ENCODE data around the gene LPP.

Gene LPP

DNA sequence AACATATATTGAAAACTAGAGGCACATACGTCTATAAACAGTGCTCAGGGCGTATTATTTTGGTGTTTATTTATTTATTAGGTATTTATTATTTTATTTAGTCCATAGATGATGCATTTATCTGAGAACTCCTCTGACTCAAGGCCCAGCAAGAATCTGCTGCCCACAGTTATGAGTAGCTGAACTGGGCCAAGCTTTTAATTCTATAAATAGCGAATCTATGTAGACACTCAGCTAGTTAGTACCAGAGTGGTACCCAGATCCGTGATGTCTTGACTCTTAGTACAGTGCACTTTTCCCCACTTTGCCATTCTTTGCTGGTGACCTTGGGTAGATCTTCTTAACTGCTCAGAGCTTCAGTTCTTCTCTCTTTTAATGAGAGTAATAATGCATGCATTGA, 647.4 kb downstream of the LPP start:
- peaks cover 24% of the 10 kb centered on the region for H3K4me1 ChIP-seq (ENCODE audit: control insufficient read depth, insufficient read depth, low read length)
- no peak overlapping the region for H3K4me3 ChIP-seq (ENCODE audit: low read length)
- peaks cover 1% of the 10 kb centered on the region for H3K9me3 ChIP-seq (ENCODE audit: control insufficient read depth, low read length)
- no peaks in the 10 kb centered on the region for H3K27me3 ChIP-seq (replicated peaks; ENCODE audit: control insufficient read depth, insufficient read depth, low read length)
- DNase-seq (ENCODE audit: low read depth) = no peak
- no peaks in the 10 kb centered on the region for H3K36me3 ChIP-seq (ENCODE audit: control insufficient read depth, insufficient read depth, low read length, severe bottlenecking)
- no peak overlapping the region for H3K9ac ChIP-seq (ENCODE audit: low read length)

DNA sequence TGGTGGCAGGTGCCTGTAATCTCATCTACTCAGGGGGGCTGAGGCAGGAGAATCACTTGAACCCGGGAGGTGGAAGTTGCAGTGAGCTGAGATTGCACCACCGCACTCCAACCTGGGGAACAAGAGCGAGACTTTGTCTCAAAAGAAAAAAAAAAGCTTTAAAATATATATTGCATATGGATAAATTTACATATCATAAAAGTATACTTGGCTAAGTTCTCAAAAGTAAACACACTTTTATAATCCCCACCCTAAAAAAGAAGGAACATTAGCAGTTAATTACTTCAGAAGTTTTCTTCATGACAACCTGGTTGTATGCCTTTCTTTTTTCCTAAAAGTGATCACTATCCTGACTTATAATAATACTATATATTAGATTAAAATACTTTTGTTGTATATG, 648.7 kb downstream of the LPP start:
- no peak for DNase-seq (ENCODE audit: low read depth)
- Histone ChIP-seq H3K36me3 (ENCODE audit: control insufficient read depth, insufficient read depth, low read length, severe bottlenecking) (no peaks in the 10 kb centered on the region), H3K4me1 (ENCODE audit: control insufficient read depth, insufficient read depth, low read length) (peaks cover 12% of the 10 kb centered on the region), H3K4me3 (ENCODE audit: low read length) (no peak overlapping the region), H3K27me3 (replicated peaks; ENCODE audit: control insufficient read depth, insufficient read depth, low read length) (no peaks in the 10 kb centered on the region), H3K9ac (ENCODE audit: low read length) (no peak overlapping the region), H3K9me3 (ENCODE audit: control insufficient read depth, low read length) (peaks cover 14% of the 10 kb centered on the region)

DNA sequence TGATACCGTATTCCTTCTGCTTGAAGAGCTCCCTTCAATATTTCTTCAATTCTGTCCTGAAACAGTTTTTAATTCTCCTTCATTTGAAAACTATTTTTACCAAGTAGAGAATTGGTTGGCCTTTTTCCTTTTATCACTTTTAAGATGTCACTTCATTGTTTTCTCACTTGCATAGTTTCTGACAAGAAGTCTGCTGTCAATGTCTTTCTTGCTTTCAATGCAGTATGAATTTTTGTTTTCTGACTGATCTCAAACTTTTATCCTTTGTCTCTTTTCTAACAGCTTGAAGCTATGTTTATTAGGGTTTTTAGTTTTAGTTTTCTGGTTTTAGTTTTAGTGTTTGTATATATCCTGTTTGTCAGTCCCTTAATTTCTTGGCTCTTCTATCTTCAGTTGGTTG, 653.0 kb downstream of the LPP start:
- Histone ChIP-seq H3K9ac (ENCODE audit: low read length) (no peak overlapping the region), H3K27me3 (replicated peaks; ENCODE audit: control insufficient read depth, insufficient read depth, low read length) (no peaks in the 10 kb centered on the region), H3K36me3 (ENCODE audit: control insufficient read depth, insufficient read depth, low read length, severe bottlenecking) (no peaks in the 10 kb centered on the region), H3K4me1 (ENCODE audit: control insufficient read depth, insufficient read depth, low read length) (no peaks in the 10 kb centered on the region), H3K9me3 (ENCODE audit: control insufficient read depth, low read length) (peaks cover 29% of the 10 kb centered on the region), H3K4me3 (ENCODE audit: low read length) (peak overlapping the region; percentile 53)
- peak; percentile 26 for DNase-seq (ENCODE audit: low read depth)

DNA sequence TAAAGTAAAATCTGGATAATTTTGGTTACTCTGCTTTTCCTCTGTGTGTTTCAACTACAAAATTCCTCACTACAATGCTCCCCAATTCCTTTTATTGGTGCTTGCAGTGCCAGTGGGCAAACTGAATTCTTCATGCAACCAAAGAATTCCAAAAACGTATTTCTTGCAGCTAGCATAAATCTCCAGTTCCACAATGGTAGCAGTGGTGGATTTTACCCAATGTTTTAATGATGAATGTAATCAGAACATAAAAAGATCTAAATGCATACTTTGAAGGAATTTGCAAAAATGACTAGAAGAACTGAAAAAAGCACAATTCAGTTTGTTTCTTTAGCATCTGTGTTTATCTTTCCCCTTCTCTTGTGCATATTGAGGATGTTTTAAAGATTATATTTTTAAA, 658.2 kb downstream of the LPP start:
- DNase-seq (ENCODE audit: low read depth) = peak; percentile 15
- H3K4me3 ChIP-seq (ENCODE audit: low read length) = no peak overlapping the region
- peaks cover 19% of the 10 kb centered on the region for H3K9me3 ChIP-seq (ENCODE audit: control insufficient read depth, low read length)
- H3K4me1 ChIP-seq (ENCODE audit: control insufficient read depth, insufficient read depth, low read length) = no peaks in the 10 kb centered on the region
- no peaks in the 10 kb centered on the region for H3K36me3 ChIP-seq (ENCODE audit: control insufficient read depth, insufficient read depth, low read length, severe bottlenecking)
- no peak overlapping the region for H3K9ac ChIP-seq (ENCODE audit: low read length)
- no peaks in the 10 kb centered on the region for H3K27me3 ChIP-seq (replicated peaks; ENCODE audit: control insufficient read depth, insufficient read depth, low read length)

DNA sequence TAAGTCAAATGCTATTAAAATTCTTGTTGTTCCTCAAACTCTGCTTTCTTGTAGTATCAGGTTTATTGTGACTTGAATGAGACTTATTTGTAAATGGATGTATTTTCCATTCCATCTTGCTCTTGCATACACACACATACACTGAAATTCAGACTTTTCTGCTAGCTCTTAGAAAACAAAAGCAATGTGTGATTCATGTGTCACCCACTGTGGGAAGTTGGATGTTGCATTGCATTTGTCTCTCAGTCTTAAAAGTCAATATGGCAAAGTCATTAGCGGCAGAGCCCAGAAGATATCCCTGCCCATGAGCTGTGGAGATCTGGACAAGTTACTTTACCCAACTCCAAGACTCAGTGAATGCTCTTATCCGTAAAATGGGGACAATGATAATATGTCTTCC, 660.6 kb downstream of the LPP start:
- Histone ChIP-seq H3K36me3 (ENCODE audit: control insufficient read depth, insufficient read depth, low read length, severe bottlenecking) (no peaks in the 10 kb centered on the region), H3K4me3 (ENCODE audit: low read length) (no peak overlapping the region), H3K9me3 (ENCODE audit: control insufficient read depth, low read length) (no peaks in the 10 kb centered on the region), H3K27me3 (replicated peaks; ENCODE audit: control insufficient read depth, insufficient read depth, low read length) (no peaks in the 10 kb centered on the region), H3K9ac (ENCODE audit: low read length) (no peak overlapping the region), H3K4me1 (ENCODE audit: control insufficient read depth, insufficient read depth, low read length) (peaks cover 18% of the 10 kb centered on the region)
- DNase-seq (ENCODE audit: low read depth) = no peak

DNA sequence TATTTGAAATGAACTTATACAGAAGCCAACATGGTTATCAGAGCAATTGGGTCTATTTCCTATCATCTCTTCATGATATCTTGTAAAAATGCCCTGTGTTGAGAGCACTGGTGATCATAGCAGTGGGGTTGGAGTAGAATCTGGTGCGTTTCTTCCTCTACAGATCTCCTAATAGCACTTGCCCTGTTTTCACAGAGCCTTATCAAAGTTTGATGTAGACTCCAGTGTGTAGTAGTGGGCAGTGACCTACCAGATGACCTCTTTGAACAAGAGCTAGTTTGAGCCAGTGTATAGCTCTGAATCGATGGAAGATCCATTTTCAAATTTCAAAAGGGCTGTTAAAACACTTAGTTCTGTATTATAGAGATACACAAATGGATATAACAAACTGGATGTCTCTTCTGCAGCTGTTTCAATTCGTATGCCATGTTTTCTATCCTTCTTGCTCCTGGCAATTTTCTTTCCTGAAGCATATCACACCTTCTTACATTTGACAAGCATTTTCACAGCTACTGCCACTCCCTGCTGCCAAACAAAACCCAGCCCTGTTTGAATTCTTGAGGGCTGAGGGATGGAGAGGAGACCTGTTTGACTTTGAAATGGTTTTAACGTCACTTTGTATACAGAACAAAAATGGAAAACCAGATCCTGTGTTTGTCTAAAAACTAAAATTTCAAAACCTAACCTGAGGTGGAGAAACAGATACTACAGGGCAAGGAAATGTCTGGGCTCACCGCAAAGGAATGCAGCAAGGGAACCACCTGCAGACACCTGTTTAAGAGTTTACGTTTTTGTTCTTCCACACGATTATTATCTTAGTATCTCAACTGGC, 663.4 kb downstream of the LPP start:
- Histone ChIP-seq H3K9ac (ENCODE audit: low read length) (no peak overlapping the region), H3K36me3 (ENCODE audit: control insufficient read depth, insufficient read depth, low read length, severe bottlenecking) (no peaks in the 10 kb centered on the region), H3K27me3 (replicated peaks; ENCODE audit: control insufficient read depth, insufficient read depth, low read length) (no peaks in the 10 kb centered on the region), H3K4me1 (ENCODE audit: control insufficient read depth, insufficient read depth, low read length) (peaks cover 33% of the 10 kb centered on the region), H3K9me3 (ENCODE audit: control insufficient read depth, low read length) (no peaks in the 10 kb centered on the region), H3K4me3 (ENCODE audit: low read length) (no peak overlapping the region)
- no peak for DNase-seq (ENCODE audit: low read depth)

DNA sequence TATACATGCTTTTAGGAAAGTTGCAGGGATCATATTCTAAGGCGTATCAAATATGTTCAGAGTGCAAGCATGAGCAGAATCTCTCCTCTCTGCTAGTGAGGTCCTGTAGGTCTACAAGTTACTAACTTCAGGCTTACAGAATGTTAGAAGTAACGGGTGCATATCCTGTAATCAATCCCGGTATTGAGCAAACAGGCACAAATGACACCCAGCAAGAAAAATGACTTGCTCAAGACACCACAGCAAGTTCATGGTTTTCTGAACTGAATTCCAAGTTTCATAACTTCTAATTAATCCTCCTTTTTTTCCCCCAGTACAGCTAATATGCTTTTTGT, 663.9 kb downstream of the LPP start:
- H3K27me3 ChIP-seq (replicated peaks; ENCODE audit: control insufficient read depth, insufficient read depth, low read length) = no peaks in the 10 kb centered on the region
- H3K9ac ChIP-seq (ENCODE audit: low read length) = no peak overlapping the region
- no peaks in the 10 kb centered on the region for H3K36me3 ChIP-seq (ENCODE audit: control insufficient read depth, insufficient read depth, low read length, severe bottlenecking)
- no peak overlapping the region for H3K4me3 ChIP-seq (ENCODE audit: low read length)
- no peak for DNase-seq (ENCODE audit: low read depth)
- peaks cover 33% of the 10 kb centered on the region for H3K4me1 ChIP-seq (ENCODE audit: control insufficient read depth, insufficient read depth, low read length)
- H3K9me3 ChIP-seq (ENCODE audit: control insufficient read depth, low read length) = no peaks in the 10 kb centered on the region

DNA sequence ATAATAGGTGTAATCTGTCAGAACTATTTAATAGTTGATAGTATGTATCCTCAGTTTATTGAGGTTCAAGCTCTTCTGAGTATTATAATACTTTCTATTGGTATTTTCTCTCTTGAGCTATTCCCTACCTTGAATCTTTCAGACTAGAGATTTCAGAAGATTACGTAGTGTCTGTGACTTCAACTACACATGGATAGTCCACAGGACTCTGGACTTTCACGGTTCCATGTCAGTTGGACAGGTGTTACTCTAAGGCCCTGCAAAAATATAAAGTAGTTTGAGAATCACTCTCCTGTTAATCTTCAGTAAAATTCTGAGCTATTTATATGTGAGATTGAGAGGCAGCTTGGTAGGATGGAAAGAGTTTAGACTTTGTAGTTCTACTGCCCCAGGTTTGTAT, 664.3 kb downstream of the LPP start:
- H3K4me3 ChIP-seq (ENCODE audit: low read length) = no peak overlapping the region
- peaks cover 33% of the 10 kb centered on the region for H3K4me1 ChIP-seq (ENCODE audit: control insufficient read depth, insufficient read depth, low read length)
- DNase-seq (ENCODE audit: low read depth) = no peak
- no peaks in the 10 kb centered on the region for H3K9me3 ChIP-seq (ENCODE audit: control insufficient read depth, low read length)
- H3K9ac ChIP-seq (ENCODE audit: low read length) = no peak overlapping the region
- no peaks in the 10 kb centered on the region for H3K27me3 ChIP-seq (replicated peaks; ENCODE audit: control insufficient read depth, insufficient read depth, low read length)
- no peaks in the 10 kb centered on the region for H3K36me3 ChIP-seq (ENCODE audit: control insufficient read depth, insufficient read depth, low read length, severe bottlenecking)

DNA sequence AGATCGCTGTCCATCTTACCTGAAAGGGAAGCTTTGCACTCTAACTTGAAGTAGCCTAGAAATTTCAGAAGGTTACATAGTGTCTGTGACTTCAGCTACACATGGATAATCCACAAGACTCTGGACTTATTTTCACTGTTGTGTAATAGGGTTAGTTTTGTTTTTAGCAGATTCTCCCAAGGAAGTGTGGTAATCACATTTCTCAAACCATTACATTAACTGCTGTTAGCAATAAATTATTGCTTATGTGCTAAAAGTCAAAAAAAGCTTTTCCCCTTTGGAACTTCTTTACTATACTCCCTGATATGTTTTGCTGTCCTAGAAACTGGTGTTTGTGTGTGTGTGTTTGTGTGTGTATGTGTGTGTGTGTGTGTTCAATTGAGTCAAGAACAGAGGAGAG, 666.0 kb downstream of the LPP start:
- DNase-seq (ENCODE audit: low read depth) = peak; percentile 58
- Histone ChIP-seq H3K27me3 (replicated peaks; ENCODE audit: control insufficient read depth, insufficient read depth, low read length) (no peaks in the 10 kb centered on the region), H3K9ac (ENCODE audit: low read length) (peak overlapping the region; percentile 82)

DNA sequence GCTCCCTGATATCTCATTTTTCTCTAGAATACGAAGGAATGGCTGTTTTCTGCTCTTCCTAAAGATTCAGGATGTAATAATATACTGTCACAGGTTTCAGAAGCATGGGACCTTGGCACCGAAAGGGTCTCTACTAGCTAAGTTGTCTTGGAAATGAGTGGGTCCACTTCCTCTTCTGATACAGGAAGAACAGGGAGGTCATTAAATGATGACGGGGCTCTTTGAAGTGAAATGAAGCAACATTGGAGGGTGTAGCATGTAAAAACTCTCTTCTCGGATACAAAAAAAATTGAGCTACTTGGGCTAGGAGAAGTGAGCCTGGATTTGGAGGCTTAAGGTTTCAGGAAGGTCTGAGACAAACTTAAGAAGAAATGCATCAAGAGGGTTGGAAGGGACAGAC, 668.0 kb downstream of the LPP start:
- H3K9me3 ChIP-seq (ENCODE audit: control insufficient read depth, low read length) = no peaks in the 10 kb centered on the region
- no peaks in the 10 kb centered on the region for H3K36me3 ChIP-seq (ENCODE audit: control insufficient read depth, insufficient read depth, low read length, severe bottlenecking)
- no peak overlapping the region for H3K4me3 ChIP-seq (ENCODE audit: low read length)
- DNase-seq (ENCODE audit: low read depth) = no peak
- no peak overlapping the region for H3K9ac ChIP-seq (ENCODE audit: low read length)
- H3K4me1 ChIP-seq (ENCODE audit: control insufficient read depth, insufficient read depth, low read length) = peaks cover 33% of the 10 kb centered on the region
- no peaks in the 10 kb centered on the region for H3K27me3 ChIP-seq (replicated peaks; ENCODE audit: control insufficient read depth, insufficient read depth, low read length)

More for the DNA sequence above, 666.0 kb downstream of the LPP start:
- H3K4me3 ChIP-seq (ENCODE audit: low read length) = peak overlapping the region; percentile 49
- peaks cover 33% of the 10 kb centered on the region for H3K4me1 ChIP-seq (ENCODE audit: control insufficient read depth, insufficient read depth, low read length)
- no peaks in the 10 kb centered on the region for H3K9me3 ChIP-seq (ENCODE audit: control insufficient read depth, low read length)
- no peaks in the 10 kb centered on the region for H3K36me3 ChIP-seq (ENCODE audit: control insufficient read depth, insufficient read depth, low read length, severe bottlenecking)

DNA sequence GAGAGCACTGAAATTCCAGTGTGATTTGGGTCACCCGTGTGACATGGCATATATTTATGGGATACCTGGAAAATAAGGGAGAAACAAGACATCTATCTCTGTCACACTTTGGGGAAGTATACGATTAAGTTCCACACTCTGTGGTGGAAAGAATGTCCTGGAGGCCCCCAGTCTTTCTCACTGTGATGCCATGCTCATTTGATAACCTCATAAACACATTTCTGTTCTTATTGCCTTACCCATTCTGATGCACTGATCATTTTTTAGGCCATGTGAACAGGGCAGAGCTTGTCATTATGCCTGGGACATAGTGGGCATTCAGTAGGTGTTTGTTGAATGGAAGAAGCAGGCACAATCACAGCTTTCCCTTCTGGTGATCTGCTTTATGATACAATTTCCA, 668.5 kb downstream of the LPP start:
- peaks cover 33% of the 10 kb centered on the region for H3K4me1 ChIP-seq (ENCODE audit: control insufficient read depth, insufficient read depth, low read length)
- H3K9ac ChIP-seq (ENCODE audit: low read length) = no peak overlapping the region
- no peaks in the 10 kb centered on the region for H3K36me3 ChIP-seq (ENCODE audit: control insufficient read depth, insufficient read depth, low read length, severe bottlenecking)
- no peaks in the 10 kb centered on the region for H3K9me3 ChIP-seq (ENCODE audit: control insufficient read depth, low read length)
- H3K27me3 ChIP-seq (replicated peaks; ENCODE audit: control insufficient read depth, insufficient read depth, low read length) = no peaks in the 10 kb centered on the region
- DNase-seq (ENCODE audit: low read depth) = no peak
- no peak overlapping the region for H3K4me3 ChIP-seq (ENCODE audit: low read length)

DNA sequence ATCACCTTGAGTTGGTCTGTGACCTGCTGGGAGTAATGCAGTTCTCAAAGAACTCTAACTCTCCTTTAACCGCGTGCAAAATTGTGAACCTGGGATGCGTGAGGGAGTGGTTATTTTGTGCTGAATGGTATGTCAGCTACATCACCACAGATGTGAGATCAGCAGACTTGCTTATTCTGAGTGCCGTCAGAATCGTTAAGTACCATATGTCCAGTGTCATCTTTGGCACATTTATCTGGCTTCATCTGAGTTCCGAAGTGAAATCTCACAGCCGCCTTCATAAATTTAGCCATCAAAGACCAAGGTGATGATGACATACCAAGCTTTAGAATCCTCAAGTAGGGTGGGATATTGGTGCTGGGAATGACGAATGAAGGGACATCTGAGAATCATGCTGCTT, 670.6 kb downstream of the LPP start:
- H3K9ac ChIP-seq (ENCODE audit: low read length) = no peak overlapping the region
- no peaks in the 10 kb centered on the region for H3K36me3 ChIP-seq (ENCODE audit: control insufficient read depth, insufficient read depth, low read length, severe bottlenecking)
- DNase-seq (ENCODE audit: low read depth) = no peak
- no peak overlapping the region for H3K4me3 ChIP-seq (ENCODE audit: low read length)
- no peaks in the 10 kb centered on the region for H3K9me3 ChIP-seq (ENCODE audit: control insufficient read depth, low read length)
- peaks cover 15% of the 10 kb centered on the region for H3K4me1 ChIP-seq (ENCODE audit: control insufficient read depth, insufficient read depth, low read length)
- H3K27me3 ChIP-seq (replicated peaks; ENCODE audit: control insufficient read depth, insufficient read depth, low read length) = no peaks in the 10 kb centered on the region
